Measurements from ENCODE around the gene ARID4B.

DNA sequence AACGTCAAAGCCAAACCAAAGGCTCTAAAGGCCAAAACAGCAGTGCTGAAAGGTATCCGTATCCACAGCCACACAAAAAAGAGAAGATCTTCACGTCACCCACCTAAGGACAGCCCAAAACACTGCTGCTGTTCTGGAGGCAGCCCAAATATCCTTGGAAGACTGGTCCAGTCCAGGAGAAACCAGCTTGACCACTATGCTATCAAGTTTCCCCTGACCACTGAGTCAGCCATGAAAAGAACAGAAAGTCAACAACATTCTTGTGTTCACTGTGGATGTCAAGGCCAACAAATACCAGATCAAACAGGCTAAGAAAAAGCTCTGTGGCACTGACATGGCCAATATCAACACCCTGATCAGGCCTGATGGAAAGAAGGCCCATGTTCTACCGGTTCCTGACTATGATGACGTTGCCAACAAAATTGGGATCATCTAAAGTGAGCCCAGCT is 32.1 kb downstream of the ARID4B start:
- TF ChIP-seq, protein P1, sequence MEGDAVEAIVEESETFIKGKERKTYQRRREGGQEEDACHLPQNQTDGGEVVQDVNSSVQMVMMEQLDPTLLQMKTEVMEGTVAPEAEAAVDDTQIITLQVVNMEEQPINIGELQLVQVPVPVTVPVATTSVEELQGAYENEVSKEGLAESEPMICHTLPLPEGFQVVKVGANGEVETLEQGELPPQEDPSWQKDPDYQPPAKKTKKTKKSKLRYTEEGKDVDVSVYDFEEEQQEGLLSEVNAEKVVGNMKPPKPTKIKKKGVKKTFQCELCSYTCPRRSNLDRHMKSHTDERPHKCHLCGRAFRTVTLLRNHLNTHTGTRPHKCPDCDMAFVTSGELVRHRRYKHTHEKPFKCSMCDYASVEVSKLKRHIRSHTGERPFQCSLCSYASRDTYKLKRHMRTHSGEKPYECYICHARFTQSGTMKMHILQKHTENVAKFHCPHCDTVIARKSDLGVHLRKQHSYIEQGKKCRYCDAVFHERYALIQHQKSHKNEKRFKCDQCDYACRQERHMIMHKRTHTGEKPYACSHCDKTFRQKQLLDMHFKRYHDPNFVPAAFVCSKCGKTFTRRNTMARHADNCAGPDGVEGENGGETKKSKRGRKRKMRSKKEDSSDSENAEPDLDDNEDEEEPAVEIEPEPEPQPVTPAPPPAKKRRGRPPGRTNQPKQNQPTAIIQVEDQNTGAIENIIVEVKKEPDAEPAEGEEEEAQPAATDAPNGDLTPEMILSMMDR (IDR thresholded peaks at IDR 0.05): no peak
- TF ChIP-seq EP300 (IDR thresholded peaks at IDR 0.05) (no peak), POLR2A (IDR thresholded peaks at IDR 0.05) (no peak)
